K562 (cell line): ENCODE measurements around the gene KNL1. TPM values are rescaled to one million over a fixed set of nuclear protein-coding genes. Genes with fewer than 3 reads are reported as not detected.
A peak's percentile ranks its signal among the peaks of the same experiment; 100 is the strongest.

Experiments used
- ASH1L ChIP-seq: fragments of 450-650 bp; IDR thresholded peaks from 2 replicates; pipeline ENCODE4 v1.6.1; 2018; ENCODE audit warnings: borderline replicate concordance, mild to moderate bottlenecking, low read depth; ENCODE audit not compliant: partially characterized antibody
- CHD4 ChIP-seq: fragments of 200-600 bp; sonication (generic); IDR thresholded peaks from 3 replicates; pipeline ENCODE4 v1.6.1; 2012; ENCODE audit warnings: low read depth, mild to moderate bottlenecking, mixed read lengths, low read length, inconsistent platforms; ENCODE audit not compliant: insufficient read depth, insufficient replicate concordance, poor library complexity, severe bottlenecking
- CSDE1 ChIP-seq, 2 experiments: fragments of 450-650 bp; IDR thresholded peaks; 2 replicates each; pipeline ENCODE4 v1.6.1; 2016; ENCODE audit warnings: mild to moderate bottlenecking in 1 of 2
- LARP7 ChIP-seq: fragments of 450-650 bp; IDR thresholded peaks from 2 replicates; pipeline ENCODE4 v1.6.1; 2016
- LCOR ChIP-seq: sonication (generic); formaldehyde crosslinking; IDR thresholded peaks from 2 replicates; pipeline ENCODE4 v1.8.0; 2022; ENCODE audit warnings: mild to moderate bottlenecking, missing genetic modification reagents
- PTTG1 ChIP-seq: fragments of 450-650 bp; IDR thresholded peaks from 2 replicates; pipeline ENCODE4 v1.6.1; 2016; ENCODE audit warnings: low read depth, mild to moderate bottlenecking, missing genetic modification characterization, missing compliant biosample characterization
- RBBP5 ChIP-seq: fragments of 200-600 bp; sonication (generic); IDR thresholded peaks from 2 replicates; pipeline ENCODE4 v1.6.1; 2012; ENCODE audit warnings: borderline replicate concordance, mild to moderate bottlenecking, low read length, control low read depth, inconsistent platforms; ENCODE audit not compliant: insufficient read depth, poor library complexity, severe bottlenecking
- ZNF143 ChIP-seq: sonication (generic); formaldehyde crosslinking; IDR thresholded peaks from 2 replicates; pipeline ENCODE4 v1.9.0; 2022; ENCODE audit warnings: mild to moderate bottlenecking, missing genetic modification reagents
- ZNF239 ChIP-seq: fragments of 250-450 bp; sonication (Bioruptor Pico); IDR thresholded peaks from 2 replicates; pipeline ENCODE4 v1.4.0; 2020; ENCODE audit warnings: mild to moderate bottlenecking
- ZNF766 ChIP-seq: fragments of 200-800 bp; sonication (Bioruptor generic); conservative IDR thresholded peaks from 2 replicates; pipeline ENCODE4 v1.6.1; 2016; ENCODE audit warnings: missing genetic modification characterization, missing compliant biosample characterization
- polyA plus RNA-seq, 8 experiments: library from polyadenylated mRNA; depleted of rRNA in 4 of 8; stranded (reverse) in 5 of 8; unstranded in 3 of 8; fragments of >200 nt; fragmentation: Nextera tagmentation in 2 of 8; fragmentation: Illumina TruSeq in 1 of 8; extraction: Ambion mirVana in 2 of 8; extraction: Trizol in 1 of 8; gene quantifications; 2 replicates each; pipeline versions ENCODE4 v1.2.1 to v1.2.3, GENCODE V29; 2011 to 2014; ENCODE audit warnings: inconsistent platforms in 1 of 8, missing spikeins in 1 of 8
- total RNA-seq, 7 experiments: library from RNA; depleted of rRNA in 6 of 7; stranded (reverse); fragments of >200 nt in 6 of 7; fragmentation: Illumina TruSeq in 2 of 7; extraction: Trizol in 2 of 7; gene quantifications; 2 replicates each; pipeline versions ENCODE4 v1.2.1 to v1.2.3, GENCODE V29; 2011 to 2021; ENCODE audit warnings: low replicate concordance in 1 of 7
- TF ChIP-seq, protein P1 (sequence below): fragments of 250-450 bp; sonication (Bioruptor Pico); IDR thresholded peaks from 2 replicates; pipeline ENCODE4 v1.8.0; 2021; ENCODE audit warnings: borderline replicate concordance, mild to moderate bottlenecking, moderate library complexity; ENCODE audit not compliant: poor library complexity, severe bottlenecking
- TF ChIP-seq, protein P2 (sequence below): fragments of 250-450 bp; sonication (Bioruptor Pico); IDR thresholded peaks from 2 replicates; pipeline ENCODE4 v1.8.0; 2022; ENCODE audit warnings: inconsistent platforms, mild to moderate bottlenecking, moderate library complexity, borderline replicate concordance
- TF ChIP-seq, protein P3 (sequence below): fragments of 450-650 bp; formaldehyde crosslinking; IDR thresholded peaks from 2 replicates; pipeline ENCODE4 v1.4.0; 2022; ENCODE audit warnings: missing genetic modification characterization
- TF ChIP-seq, protein P4 (sequence below): sonication (generic); formaldehyde crosslinking; IDR thresholded peaks from 2 replicates; pipeline ENCODE4 v1.8.1; 2022; ENCODE audit warnings: missing genetic modification reagents
- TF ChIP-seq, protein P5 (sequence below), 2 experiments: fragments of 450-650 bp; conservative IDR thresholded peaks; 2 replicates each; pipeline ENCODE4 v1.6.1; 2017; ENCODE audit warnings: mild to moderate bottlenecking in 2 of 2, moderate library complexity in 2 of 2
- TF ChIP-seq, protein P6 (sequence below): fragments of 450-650 bp; IDR thresholded peaks from 2 replicates; pipeline ENCODE4 v1.6.1; 2014; ENCODE audit warnings: low read depth, mild to moderate bottlenecking, moderate library complexity, borderline replicate concordance

KNL1 gene
- total and polyA plus RNA-seq, 9 of the 15 experiments (the other 6 are each of a cell fraction or from before 2014, with no cell fraction given): 14.5 to 65.4 (median 34.6) TPM

DNA sequence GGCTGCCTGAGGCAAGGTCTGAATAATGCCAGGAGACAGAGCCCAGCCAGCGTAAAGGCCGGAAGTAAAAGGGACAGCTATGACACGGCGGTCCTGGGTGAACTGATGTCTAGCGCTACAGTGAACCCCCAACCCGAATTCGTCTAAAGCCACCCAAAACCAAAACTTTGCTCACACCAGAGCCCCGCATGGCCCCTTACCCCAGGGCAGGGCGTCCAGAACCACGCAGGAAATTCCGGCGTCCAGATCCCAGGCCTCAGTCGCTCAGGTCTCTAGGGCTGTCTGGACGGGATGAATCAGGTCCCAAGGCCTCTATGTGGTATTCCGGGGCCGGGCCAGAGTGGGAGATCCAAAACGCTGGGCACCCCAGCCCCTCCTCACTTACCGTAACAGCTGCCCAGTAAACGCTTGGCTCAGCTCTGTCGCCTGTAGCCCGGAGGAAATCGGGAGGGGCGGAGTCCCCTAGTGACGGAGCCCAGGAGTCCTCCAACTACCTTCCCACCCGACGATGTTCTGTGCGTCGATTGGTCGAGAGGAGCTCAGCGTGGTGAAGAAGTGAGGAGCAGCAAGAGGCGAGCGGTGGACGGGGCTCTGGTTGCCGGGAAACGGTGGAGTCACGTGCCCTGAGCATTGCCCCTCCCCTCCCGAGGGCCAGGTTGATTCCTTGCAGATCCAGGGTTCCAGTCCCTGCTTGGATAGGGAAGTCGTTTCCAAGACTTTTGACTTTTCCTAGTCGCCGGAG, 29.3 kb upstream of the KNL1 start, which contains the start of gene CCDC32 (continued):
- TF ChIP-seq RBBP5 (peak; percentile 72), ZNF143 (CRISPR knock-in tag) (no peak), CSDE1 (IDR thresholded peaks at IDR 0.05) (no peak), ASH1L (no peak), LCOR (CRISPR knock-in tag) (no peak), ZNF766 (CRISPR knock-in tag) (no peak), PTTG1 (tag) (no peak), CHD4 (no peak), ZNF239 (CRISPR knock-in tag) (no peak), LARP7 (no peak)
- TF ChIP-seq, protein P1, sequence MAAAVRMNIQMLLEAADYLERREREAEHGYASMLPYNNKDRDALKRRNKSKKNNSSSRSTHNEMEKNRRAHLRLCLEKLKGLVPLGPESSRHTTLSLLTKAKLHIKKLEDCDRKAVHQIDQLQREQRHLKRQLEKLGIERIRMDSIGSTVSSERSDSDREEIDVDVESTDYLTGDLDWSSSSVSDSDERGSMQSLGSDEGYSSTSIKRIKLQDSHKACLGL (CRISPR knock-in tag): no peak
- TF ChIP-seq, protein P2, sequence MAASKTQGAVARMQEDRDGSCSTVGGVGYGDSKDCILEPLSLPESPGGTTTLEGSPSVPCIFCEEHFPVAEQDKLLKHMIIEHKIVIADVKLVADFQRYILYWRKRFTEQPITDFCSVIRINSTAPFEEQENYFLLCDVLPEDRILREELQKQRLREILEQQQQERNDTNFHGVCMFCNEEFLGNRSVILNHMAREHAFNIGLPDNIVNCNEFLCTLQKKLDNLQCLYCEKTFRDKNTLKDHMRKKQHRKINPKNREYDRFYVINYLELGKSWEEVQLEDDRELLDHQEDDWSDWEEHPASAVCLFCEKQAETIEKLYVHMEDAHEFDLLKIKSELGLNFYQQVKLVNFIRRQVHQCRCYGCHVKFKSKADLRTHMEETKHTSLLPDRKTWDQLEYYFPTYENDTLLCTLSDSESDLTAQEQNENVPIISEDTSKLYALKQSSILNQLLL (CRISPR knock-in tag): no peak
- TF ChIP-seq, protein P3, sequence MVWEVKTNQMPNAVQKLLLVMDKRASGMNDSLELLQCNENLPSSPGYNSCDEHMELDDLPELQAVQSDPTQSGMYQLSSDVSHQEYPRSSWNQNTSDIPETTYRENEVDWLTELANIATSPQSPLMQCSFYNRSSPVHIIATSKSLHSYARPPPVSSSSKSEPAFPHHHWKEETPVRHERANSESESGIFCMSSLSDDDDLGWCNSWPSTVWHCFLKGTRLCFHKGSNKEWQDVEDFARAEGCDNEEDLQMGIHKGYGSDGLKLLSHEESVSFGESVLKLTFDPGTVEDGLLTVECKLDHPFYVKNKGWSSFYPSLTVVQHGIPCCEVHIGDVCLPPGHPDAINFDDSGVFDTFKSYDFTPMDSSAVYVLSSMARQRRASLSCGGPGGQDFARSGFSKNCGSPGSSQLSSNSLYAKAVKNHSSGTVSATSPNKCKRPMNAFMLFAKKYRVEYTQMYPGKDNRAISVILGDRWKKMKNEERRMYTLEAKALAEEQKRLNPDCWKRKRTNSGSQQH (CRISPR knock-in tag): no peak
- TF ChIP-seq, protein P4, sequence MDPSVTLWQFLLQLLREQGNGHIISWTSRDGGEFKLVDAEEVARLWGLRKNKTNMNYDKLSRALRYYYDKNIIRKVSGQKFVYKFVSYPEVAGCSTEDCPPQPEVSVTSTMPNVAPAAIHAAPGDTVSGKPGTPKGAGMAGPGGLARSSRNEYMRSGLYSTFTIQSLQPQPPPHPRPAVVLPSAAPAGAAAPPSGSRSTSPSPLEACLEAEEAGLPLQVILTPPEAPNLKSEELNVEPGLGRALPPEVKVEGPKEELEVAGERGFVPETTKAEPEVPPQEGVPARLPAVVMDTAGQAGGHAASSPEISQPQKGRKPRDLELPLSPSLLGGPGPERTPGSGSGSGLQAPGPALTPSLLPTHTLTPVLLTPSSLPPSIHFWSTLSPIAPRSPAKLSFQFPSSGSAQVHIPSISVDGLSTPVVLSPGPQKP (CRISPR knock-in tag): no peak
- TF ChIP-seq, protein P5, sequence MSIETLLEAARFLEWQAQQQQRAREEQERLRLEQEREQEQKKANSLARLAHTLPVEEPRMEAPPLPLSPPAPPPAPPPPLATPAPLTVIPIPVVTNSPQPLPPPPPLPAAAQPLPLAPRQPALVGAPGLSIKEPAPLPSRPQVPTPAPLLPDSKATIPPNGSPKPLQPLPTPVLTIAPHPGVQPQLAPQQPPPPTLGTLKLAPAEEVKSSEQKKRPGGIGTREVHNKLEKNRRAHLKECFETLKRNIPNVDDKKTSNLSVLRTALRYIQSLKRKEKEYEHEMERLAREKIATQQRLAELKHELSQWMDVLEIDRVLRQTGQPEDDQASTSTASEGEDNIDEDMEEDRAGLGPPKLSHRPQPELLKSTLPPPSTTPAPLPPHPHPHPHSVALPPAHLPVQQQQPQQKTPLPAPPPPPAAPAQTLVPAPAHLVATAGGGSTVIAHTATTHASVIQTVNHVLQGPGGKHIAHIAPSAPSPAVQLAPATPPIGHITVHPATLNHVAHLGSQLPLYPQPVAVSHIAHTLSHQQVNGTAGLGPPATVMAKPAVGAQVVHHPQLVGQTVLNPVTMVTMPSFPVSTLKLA (conservative IDR thresholded peaks at IDR 0.05): peak; percentile 65 to 82; a peak in 3 of 4 replicates
- TF ChIP-seq, protein P6, sequence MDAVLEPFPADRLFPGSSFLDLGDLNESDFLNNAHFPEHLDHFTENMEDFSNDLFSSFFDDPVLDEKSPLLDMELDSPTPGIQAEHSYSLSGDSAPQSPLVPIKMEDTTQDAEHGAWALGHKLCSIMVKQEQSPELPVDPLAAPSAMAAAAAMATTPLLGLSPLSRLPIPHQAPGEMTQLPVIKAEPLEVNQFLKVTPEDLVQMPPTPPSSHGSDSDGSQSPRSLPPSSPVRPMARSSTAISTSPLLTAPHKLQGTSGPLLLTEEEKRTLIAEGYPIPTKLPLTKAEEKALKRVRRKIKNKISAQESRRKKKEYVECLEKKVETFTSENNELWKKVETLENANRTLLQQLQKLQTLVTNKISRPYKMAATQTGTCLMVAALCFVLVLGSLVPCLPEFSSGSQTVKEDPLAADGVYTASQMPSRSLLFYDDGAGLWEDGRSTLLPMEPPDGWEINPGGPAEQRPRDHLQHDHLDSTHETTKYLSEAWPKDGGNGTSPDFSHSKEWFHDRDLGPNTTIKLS: no peak; the same call in 1 of the 2 replicates
